Activated CD4-positive, alpha-beta T cell treated with anti-CD3 and anti-CD28 coated beads, Interleukin-2, amount 50 U/mL, for 24 hours (primary cell): Measurements from ENCODE around the gene SERTAD3.
"Not testable (repeated sequence)": the region's sequence is repeated elsewhere in the genome, so short reads cannot be mapped to it uniquely, and the experiment has no call there.

Experiments
- DNase-seq, 2 donors: peaks; one replicate each; pipeline ENCODE4 v3.0.0-alpha.2; 2020; ENCODE audit warnings: low read depth in 1 of 2, low spot score in 1 of 2

The SERTAD3 gene

GRCh38 chr19:40458597-40458974, 14.5 kb upstream of the SERTAD3 start:
- DNase-seq = no peak

- DNase-seq = no peak
Observed at GRCh38 chr19:40457953-40458596, 13.9 kb upstream of the SERTAD3 start.

GRCh38 chr19:40457048-40457447, 12.9 kb upstream of the SERTAD3 start:
- no peak for DNase-seq

- DNase-seq = not testable (repeated sequence)
Observed at GRCh38 chr19:40453943-40454342, 9.8 kb upstream of the SERTAD3 start.

- DNase-seq = no peak
Observed at GRCh38 chr19:40453151-40453735, 9.1 kb upstream of the SERTAD3 start.

GRCh38 chr19:40452016-40452415, 7.9 kb upstream of the SERTAD3 start:
- DNase-seq = no peak

- no peak for DNase-seq
Observed at GRCh38 chr19:40450664-40451063, 6.5 kb upstream of the SERTAD3 start.

GRCh38 chr19:40449506-40449905, 5.4 kb upstream of the SERTAD3 start:
- no peak for DNase-seq

GRCh38 chr19:40446263-40446784, 2.2 kb upstream of the SERTAD3 start:
- DNase-seq = no peak

GRCh38 chr19:40445780-40446262, 1.7 kb upstream of the SERTAD3 start:
- DNase-seq = no peak

GRCh38 chr19:40444825-40445312, 734 bp upstream of the SERTAD3 start:
- DNase-seq = no peak

GRCh38 chr19:40443131-40443999, 770 bp downstream of the SERTAD3 start:
- peak; percentile 93 to 98 for DNase-seq

- no peak for DNase-seq
Observed at GRCh38 chr19:40442328-40443130, 1.6 kb downstream of the SERTAD3 start.

GRCh38 chr19:40441719-40442253, 2.3 kb downstream of the SERTAD3 start:
- no peak for DNase-seq

GRCh38 chr19:40438284-40438683, 5.9 kb downstream of the SERTAD3 start:
- no peak for DNase-seq

- DNase-seq = peak; percentile 9 to 25
Observed at GRCh38 chr19:40433391-40434216, 10.5 kb downstream of the SERTAD3 start.

GRCh38 chr19:40432760-40433159, 11.4 kb downstream of the SERTAD3 start:
- not testable (repeated sequence) for DNase-seq

- DNase-seq = no peak
Observed at GRCh38 chr19:40431698-40432097, 12.4 kb downstream of the SERTAD3 start.

GRCh38 chr19:40430242-40430641, 13.9 kb downstream of the SERTAD3 start:
- not testable (repeated sequence) for DNase-seq

GRCh38 chr19:40428197-40428596, 15.9 kb downstream of the SERTAD3 start:
- DNase-seq = not testable (repeated sequence)
